HepG2 (cell line): Measurements from ENCODE around the gene SRD5A1.

Experiments
- CEBPB ChIP-seq: IDR thresholded peaks from 2 replicates; pipeline ENCODE4 v1.6.1; 2011; ENCODE audit warnings: low read depth, low read length, improper control_type of control experiment, borderline replicate concordance
- DR1 ChIP-seq: sonication (generic); formaldehyde crosslinking; IDR thresholded peaks from 2 replicates; pipeline ENCODE4 v1.8.0; 2021; ENCODE audit warnings: mild to moderate bottlenecking, missing genetic modification reagents, inconsistent platforms
- ELF3 ChIP-seq: IDR thresholded peaks from 2 replicates; pipeline ENCODE4 v1.6.1; 2016; ENCODE audit warnings: missing genetic modification reagents, missing compliant biosample characterization
- FOSL1 ChIP-seq: sonication (generic); formaldehyde crosslinking; IDR thresholded peaks from 2 replicates; pipeline ENCODE4 v1.9.0; 2021; ENCODE audit warnings: missing genetic modification reagents, borderline replicate concordance
- FOXJ3 ChIP-seq: sonication (generic); formaldehyde crosslinking; IDR thresholded peaks from 2 replicates; pipeline ENCODE4 v1.4.0; 2020; ENCODE audit warnings: missing genetic modification reagents, mild to moderate bottlenecking, borderline replicate concordance
- HMGXB4 ChIP-seq, 2 experiments: sonication (generic) in 1 of 2; formaldehyde crosslinking in 1 of 2; IDR thresholded peaks; 2 replicates each; pipeline versions ENCODE4 v1.4.0 to v1.6.1; 2018 to 2020; ENCODE audit warnings: missing genetic modification reagents in 2 of 2, borderline replicate concordance in 1 of 2, low read depth in 1 of 2, mild to moderate bottlenecking in 1 of 2, missing biosample characterization in 1 of 2
- KDM1A ChIP-seq: IDR thresholded peaks from 2 replicates; pipeline ENCODE4 v1.6.1; 2016; ENCODE audit warnings: missing compliant biosample characterization
- MBNL3 ChIP-seq: fragments of 250-450 bp; sonication (Bioruptor Pico); conservative IDR thresholded peaks from 2 replicates; pipeline ENCODE4 v1.8.0; 2022; ENCODE audit warnings: mild to moderate bottlenecking, inconsistent platforms
- POLR2A ChIP-seq, 2 experiments: IDR thresholded peaks; 2 replicates each; pipeline ENCODE4 v1.6.1; 2011; ENCODE audit warnings: low read depth in 2 of 2, low read length in 2 of 2, mild to moderate bottlenecking in 1 of 2, moderate library complexity in 1 of 2; ENCODE audit not compliant: insufficient read depth in 1 of 2
- RNF2 ChIP-seq: fragments of 450-650 bp; conservative IDR thresholded peaks from 2 replicates; pipeline ENCODE4 v1.6.1; 2016; ENCODE audit warnings: low read depth
- ZBTB33 ChIP-seq: sonication (generic); formaldehyde crosslinking; IDR thresholded peaks from 2 replicates; pipeline ENCODE4 v1.4.0; 2020; ENCODE audit warnings: missing genetic modification reagents
- TF ChIP-seq, protein P1 (sequence below): sonication (generic); formaldehyde crosslinking; IDR thresholded peaks from 2 replicates; pipeline ENCODE4 v1.4.0; 2020; ENCODE audit warnings: missing genetic modification reagents, borderline replicate concordance
- TF ChIP-seq, protein P2 (sequence below): sonication (generic); formaldehyde crosslinking; IDR thresholded peaks from 2 replicates; pipeline ENCODE4 v1.5.1; 2020; ENCODE audit warnings: mild to moderate bottlenecking, missing genetic modification reagents, moderate library complexity

DNA sequence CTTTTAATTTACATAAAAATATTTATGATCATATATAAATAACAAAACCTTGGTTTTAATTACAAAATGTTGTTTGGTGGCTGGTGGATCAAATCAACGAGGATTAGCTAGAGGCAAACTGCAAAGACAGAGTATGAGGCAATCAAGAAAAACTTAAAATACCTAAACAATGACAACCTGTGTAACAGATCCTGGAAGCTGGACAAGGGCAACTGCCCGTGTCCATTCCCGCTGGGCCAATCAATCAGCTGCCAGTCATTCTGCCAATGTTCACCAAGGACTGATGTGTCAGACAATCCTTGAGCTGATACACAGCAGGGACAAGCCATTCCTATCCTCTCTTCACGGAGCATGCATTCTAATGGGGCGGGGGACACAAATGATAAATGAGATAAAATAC, 76.8 kb downstream of the SRD5A1 start:
- TF ChIP-seq ZBTB33 (CRISPR knock-in tag) (no peak), FOXJ3 (CRISPR knock-in tag) (no peak), FOSL1 (CRISPR knock-in tag) (no peak), CEBPB (peak; percentile 30; the same call in 1 of the 2 replicates), POLR2A (IDR thresholded peaks at IDR 0.05; ENCODE audit: insufficient read depth in 1 of 2, low read depth in 2 of 2, low read length in 2 of 2) (no peak), MBNL3 (CRISPR knock-in tag) (no peak), DR1 (CRISPR knock-in tag) (no peak), RNF2 (no peak), ELF3 (CRISPR knock-in tag) (no peak), KDM1A (CRISPR knock-in tag) (no peak), HMGXB4 (CRISPR knock-in tag; IDR thresholded peaks at IDR 0.05; ENCODE audit: borderline replicate concordance in 1 of 2, low read depth in 1 of 2) (no peak)
- TF ChIP-seq, protein P1, sequence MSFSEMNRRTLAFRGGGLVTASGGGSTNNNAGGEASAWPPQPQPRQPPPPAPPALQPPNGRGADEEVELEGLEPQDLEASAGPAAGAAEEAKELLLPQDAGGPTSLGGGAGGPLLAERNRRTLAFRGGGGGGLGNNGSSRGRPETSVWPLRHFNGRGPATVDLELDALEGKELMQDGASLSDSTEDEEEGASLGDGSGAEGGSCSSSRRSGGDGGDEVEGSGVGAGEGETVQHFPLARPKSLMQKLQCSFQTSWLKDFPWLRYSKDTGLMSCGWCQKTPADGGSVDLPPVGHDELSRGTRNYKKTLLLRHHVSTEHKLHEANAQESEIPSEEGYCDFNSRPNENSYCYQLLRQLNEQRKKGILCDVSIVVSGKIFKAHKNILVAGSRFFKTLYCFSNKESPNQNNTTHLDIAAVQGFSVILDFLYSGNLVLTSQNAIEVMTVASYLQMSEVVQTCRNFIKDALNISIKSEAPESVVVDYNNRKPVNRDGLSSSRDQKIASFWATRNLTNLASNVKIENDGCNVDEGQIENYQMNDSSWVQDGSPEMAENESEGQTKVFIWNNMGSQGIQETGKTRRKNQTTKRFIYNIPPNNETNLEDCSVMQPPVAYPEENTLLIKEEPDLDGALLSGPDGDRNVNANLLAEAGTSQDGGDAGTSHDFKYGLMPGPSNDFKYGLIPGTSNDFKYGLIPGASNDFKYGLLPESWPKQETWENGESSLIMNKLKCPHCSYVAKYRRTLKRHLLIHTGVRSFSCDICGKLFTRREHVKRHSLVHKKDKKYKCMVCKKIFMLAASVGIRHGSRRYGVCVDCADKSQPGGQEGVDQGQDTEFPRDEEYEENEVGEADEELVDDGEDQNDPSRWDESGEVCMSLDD = no peak
- TF ChIP-seq, protein P2, sequence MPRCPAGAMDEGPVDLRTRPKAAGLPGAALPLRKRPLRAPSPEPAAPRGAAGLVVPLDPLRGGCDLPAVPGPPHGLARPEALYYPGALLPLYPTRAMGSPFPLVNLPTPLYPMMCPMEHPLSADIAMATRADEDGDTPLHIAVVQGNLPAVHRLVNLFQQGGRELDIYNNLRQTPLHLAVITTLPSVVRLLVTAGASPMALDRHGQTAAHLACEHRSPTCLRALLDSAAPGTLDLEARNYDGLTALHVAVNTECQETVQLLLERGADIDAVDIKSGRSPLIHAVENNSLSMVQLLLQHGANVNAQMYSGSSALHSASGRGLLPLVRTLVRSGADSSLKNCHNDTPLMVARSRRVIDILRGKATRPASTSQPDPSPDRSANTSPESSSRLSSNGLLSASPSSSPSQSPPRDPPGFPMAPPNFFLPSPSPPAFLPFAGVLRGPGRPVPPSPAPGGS (CRISPR knock-in tag) = no peak
